Renal cortical epithelial cell (primary cell): ENCODE measurements around the gene TLE7. TPM values are rescaled to one million over a fixed set of nuclear protein-coding genes. Genes with fewer than 3 reads are reported as not detected.

Source experiments
- DNase-seq: peaks from one replicate; pipeline ENCODE4 v3.0.0-alpha.2; 2011; ENCODE audit warnings: low read depth
- total RNA-seq: library from RNA; depleted of rRNA; stranded (reverse); fragments of >200 nt; gene quantifications from 2 replicates; pipeline ENCODE4 v1.2.3, GENCODE V29; 2014

TLE7 gene
- total RNA-seq, 1 donor from 2014 or later, result not detected

DNA sequence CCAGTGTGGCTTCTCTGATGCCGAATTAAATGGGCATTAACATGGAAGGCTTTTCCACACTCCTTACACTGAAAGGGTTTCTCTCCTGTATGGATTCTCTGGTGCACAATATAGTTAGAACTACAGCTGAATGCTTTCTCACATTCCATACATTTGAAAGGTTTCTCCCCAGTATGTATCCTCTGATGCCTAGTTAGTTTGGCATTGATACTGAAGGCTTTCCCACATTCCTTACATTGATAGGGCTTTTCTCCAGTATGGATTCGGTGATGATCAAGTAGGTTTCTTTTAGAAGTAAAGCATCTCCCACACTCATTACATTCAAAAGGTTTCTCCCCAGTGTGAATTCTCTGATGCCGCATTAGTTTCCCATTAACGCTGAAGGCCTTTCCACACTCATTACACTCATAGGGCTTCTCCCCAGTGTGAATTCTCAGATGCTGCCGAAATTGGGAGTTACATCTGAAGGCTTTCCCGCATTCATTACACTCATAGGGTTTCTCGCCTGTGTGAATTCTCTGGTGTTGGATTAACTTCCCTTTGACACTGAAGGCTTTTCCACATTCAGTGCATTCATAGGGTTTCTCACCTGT is 6.5 kb upstream of the TLE7 start:
- no peak for DNase-seq

- no peak for DNase-seq
These were observed 1.9 kb upstream of the TLE7 start for GRCh38 chr16:71443714-71444113.

GRCh38 chr16:71441348-71442050 is 355 bp downstream of the TLE7 start:
- DNase-seq, result no peak

DNA sequence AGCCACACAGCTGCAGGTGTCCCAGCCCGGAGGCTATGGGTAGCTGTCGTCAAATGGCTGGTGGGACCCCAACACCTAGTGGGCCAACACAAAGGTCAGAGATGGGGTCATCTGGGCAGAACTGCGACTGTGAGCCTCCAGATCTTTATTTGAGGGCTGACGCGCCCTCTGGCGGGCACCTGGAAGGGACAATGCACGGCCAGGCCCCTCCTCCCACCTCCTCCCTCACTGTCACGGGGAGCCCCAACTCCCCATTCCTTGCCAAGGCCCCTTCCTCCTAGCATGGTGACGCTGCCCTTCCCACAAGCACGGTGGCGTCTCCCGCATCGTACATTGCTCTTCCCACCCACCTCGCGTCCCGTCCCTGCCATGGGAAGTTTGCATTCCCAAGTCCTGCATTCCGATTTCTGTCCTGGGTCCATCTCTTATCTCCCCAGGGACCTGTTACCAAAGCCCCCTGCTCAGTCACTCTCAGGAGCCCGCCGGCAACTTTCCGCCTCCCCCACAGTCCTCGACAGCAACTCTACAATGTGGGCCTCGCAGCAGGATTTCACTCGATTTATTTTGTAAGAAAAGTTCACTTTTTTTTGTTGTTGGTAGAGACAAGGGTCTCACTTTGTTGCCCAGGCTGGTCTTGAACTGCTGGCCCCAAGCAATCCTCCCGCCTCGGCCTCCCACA is 1.0 kb downstream of the TLE7 start:
- no peak for DNase-seq

DNA sequence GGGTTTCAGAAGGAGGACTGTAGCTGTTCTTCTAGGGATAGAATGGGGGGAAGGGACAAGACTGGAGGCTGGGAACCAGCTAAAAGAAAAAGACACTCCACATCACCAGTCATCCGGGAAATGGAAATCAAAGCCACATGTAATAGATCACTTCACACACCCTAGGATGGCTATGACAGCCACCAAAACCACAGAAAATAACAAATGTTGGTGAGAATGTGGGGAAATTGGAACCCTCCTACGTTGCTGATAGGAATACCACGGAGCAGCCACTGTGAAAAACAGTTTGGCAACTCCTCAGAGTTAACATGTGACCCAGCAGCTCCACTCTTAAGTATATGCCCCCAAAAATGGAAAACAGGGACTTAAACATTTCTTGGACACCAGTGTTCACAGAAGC is 2.3 kb downstream of the TLE7 start:
- peak; percentile 24 for DNase-seq

- no peak for DNase-seq
These were observed 5.4 kb downstream of the TLE7 start for GRCh38 chr16:71436473-71436872.

DNA sequence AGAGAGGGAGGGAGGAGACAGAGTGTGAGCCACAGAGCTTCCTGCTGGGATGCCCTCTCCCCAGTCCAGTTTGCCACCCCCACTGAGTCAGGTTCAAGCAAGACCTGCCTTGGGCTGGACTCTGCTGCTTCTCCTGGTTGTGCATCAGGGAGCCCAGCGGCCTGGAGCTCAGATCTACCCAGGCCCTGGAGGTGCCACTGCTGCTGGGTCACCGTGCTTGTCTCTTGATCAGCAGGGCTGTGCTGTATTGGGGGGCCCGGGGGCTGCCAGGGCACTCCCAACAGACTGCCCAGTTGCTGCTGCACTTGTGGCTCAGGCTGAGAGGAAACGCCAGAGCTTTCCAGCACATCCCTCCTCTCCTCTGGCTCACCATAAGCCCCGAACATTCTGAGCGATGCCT is 8.9 kb downstream of the TLE7 start:
- DNase-seq, result no peak

DNA sequence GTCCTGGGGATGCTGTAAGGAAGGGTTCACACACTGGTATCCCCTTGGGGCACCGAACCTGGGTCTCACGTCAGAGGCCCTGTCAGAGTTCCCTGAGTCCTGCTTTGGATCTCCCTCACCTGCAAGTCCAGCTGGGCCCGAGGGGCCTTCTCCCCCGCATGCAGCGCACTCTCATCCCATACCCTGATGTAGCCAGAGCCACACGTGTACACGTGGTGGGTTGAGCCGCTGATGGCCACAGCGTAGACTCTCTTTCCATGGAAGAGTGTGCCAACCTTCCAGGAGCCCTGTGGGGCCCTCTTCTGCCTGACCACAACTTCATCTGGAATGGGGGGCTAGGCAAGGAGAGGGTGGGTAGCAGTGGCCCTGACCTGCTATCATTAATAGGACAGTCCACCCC is 9.9 kb downstream of the TLE7 start:
- no peak for DNase-seq

- no peak for DNase-seq
These were observed 10.7 kb downstream of the TLE7 start for GRCh38 chr16:71431176-71431575.

GRCh38 chr16:71430744-71431143 is 11.1 kb downstream of the TLE7 start:
- DNase-seq, result no peak

GRCh38 chr16:71429581-71429980 is 12.3 kb downstream of the TLE7 start:
- no peak for DNase-seq

DNA sequence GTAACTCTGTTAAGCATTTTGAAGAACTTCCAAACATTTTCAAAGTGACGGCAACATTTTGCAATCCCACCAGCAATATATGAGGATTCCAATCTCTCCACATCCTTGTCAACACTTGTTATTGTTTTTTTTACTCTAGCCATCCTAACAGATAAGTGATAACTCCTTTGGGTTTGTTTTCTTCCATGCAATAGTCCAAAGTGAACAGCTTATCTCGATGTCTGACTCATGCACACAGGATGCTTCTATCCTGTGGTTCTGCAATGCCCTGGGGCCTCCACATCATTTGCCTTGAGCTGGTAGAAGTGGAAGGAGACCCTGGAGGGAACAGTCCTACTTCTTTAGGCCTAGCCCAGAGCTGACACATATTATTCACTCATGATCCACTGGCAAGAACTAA is 13.0 kb downstream of the TLE7 start:
- no peak for DNase-seq

- no peak for DNase-seq
These were observed 13.5 kb downstream of the TLE7 start for GRCh38 chr16:71428385-71428784.

DNA sequence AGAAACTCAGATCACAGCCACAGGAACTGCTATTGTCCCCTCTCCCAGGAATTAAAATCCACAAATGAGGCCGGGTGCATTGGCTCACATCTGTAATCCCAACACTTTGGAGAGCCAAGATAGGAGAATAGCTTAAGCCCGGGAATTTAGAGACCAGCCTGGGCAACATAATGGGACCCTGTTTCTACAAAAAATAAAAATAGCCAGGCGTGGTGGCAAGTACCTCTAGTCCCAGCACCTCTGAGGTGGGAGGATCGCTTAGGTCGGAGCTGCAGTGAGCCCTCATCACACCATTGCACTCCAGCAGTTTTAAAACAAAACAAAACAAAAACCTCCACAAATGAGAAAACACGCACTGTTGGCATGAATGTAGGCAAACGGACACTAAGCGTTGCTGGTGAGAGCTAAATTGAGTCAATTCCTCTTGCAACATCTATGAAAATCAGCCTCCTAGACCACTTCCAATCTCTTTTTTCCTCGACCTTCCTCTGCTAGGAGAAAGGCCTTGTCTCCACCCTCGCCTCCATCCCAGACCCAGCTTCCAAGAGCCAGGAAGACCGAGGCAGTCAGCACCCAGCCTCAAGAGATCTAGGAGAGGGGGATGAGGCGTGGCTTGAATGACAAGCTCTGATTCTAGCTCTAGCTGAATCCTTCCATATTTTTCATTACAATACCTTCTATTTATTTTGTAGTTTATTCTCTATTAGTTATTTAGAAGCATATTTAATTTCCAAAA is 14.8 kb downstream of the TLE7 start:
- no peak for DNase-seq

- peak; percentile 76 for DNase-seq
These were observed 15.6 kb downstream of the TLE7 start for GRCh38 chr16:71426069-71426879.

GRCh38 chr16:71425746-71426068 is 16.1 kb downstream of the TLE7 start:
- no peak for DNase-seq

GRCh38 chr16:71424626-71425025 is 17.2 kb downstream of the TLE7 start:
- no peak for DNase-seq

- DNase-seq, result no peak
These were observed 18.0 kb downstream of the TLE7 start for GRCh38 chr16:71423865-71424264.

- DNase-seq, result no peak
These were observed 18.8 kb downstream of the TLE7 start for GRCh38 chr16:71423016-71423415.

- DNase-seq, result no peak
These were observed 19.9 kb downstream of the TLE7 start for GRCh38 chr16:71421911-71422310.

GRCh38 chr16:71414038-71414437 is 27.8 kb downstream of the TLE7 start:
- no peak for DNase-seq

- DNase-seq, result no peak
These were observed 28.5 kb downstream of the TLE7 start for GRCh38 chr16:71413341-71413740.
